Medulla oblongata (tissue), 1 donor: ENCODE measurements around the gene CACNA1B.

Source experiments
- DNase-seq: peaks from one replicate; pipeline ENCODE4 v3.0.0-alpha.2; 2015; ENCODE audit errors: extremely low spot score

CACNA1B gene

GRCh38 chr9:138040446-138041430 is 163.2 kb downstream of the CACNA1B start:
- no peak for DNase-seq

- no peak for DNase-seq
These were observed 164.6 kb downstream of the CACNA1B start for GRCh38 chr9:138042146-138042545.

- no peak for DNase-seq
These were observed 165.1 kb downstream of the CACNA1B start for GRCh38 chr9:138042640-138043039.

GRCh38 chr9:138043061-138043410 is 165.5 kb downstream of the CACNA1B start:
- no peak for DNase-seq

GRCh38 chr9:138043411-138044345 is 166.1 kb downstream of the CACNA1B start:
- DNase-seq: no peak

- DNase-seq: peak; percentile 52
These were observed 167.2 kb downstream of the CACNA1B start for GRCh38 chr9:138044485-138045383.

GRCh38 chr9:138045541-138046490 is 168.2 kb downstream of the CACNA1B start:
- no peak for DNase-seq

GRCh38 chr9:138046641-138047301 is 169.2 kb downstream of the CACNA1B start:
- DNase-seq: no peak

- no peak for DNase-seq
These were observed 170.0 kb downstream of the CACNA1B start for GRCh38 chr9:138047469-138048040.

GRCh38 chr9:138048184-138048583 is 170.6 kb downstream of the CACNA1B start:
- no peak for DNase-seq

GRCh38 chr9:138049085-138049778 is 171.7 kb downstream of the CACNA1B start:
- DNase-seq: no peak

- no peak for DNase-seq
These were observed 172.3 kb downstream of the CACNA1B start for GRCh38 chr9:138049779-138050471.

GRCh38 chr9:138050472-138051330 is 173.1 kb downstream of the CACNA1B start:
- no peak for DNase-seq

- DNase-seq: no peak
These were observed 174.2 kb downstream of the CACNA1B start for GRCh38 chr9:138051586-138052321.

GRCh38 chr9:138052322-138052615 is 174.7 kb downstream of the CACNA1B start:
- DNase-seq: no peak

- no peak for DNase-seq
These were observed 175.2 kb downstream of the CACNA1B start for GRCh38 chr9:138052635-138053320.
